BLaER1 (cell line): ENCODE results near the gene ANKRD13D.

ENCODE experiments used
- H3K27ac ChIP-seq: shearing (Covaris generic); formaldehyde crosslinking; 2 replicates; pipeline ENCODE4 v1.8.1; 2022
- H3K27me3 ChIP-seq: shearing (Covaris generic); formaldehyde crosslinking; 2 replicates; pipeline ENCODE4 v1.8.1; 2022
- H3K36me3 ChIP-seq: shearing (Covaris generic); formaldehyde crosslinking; 2 replicates; pipeline ENCODE4 v1.8.1; 2022
- H3K4me1 ChIP-seq: shearing (Covaris generic); formaldehyde crosslinking; 2 replicates; pipeline ENCODE4 v1.8.1; 2022
- H3K4me2 ChIP-seq: shearing (Covaris generic); formaldehyde crosslinking; 2 replicates; pipeline ENCODE4 v1.8.1; 2022
- H3K4me3 ChIP-seq: shearing (Covaris generic); formaldehyde crosslinking; 2 replicates; pipeline ENCODE4 v1.8.1; 2022
- H3K9ac ChIP-seq: shearing (Covaris generic); formaldehyde crosslinking; 2 replicates; pipeline ENCODE4 v1.8.1; 2022
- H3K9me3 ChIP-seq: shearing (Covaris generic); formaldehyde crosslinking; 2 replicates; pipeline ENCODE4 v1.8.1; 2022
- H4K20me1 ChIP-seq: shearing (Covaris generic); formaldehyde crosslinking; 2 replicates; pipeline ENCODE4 v1.8.1; 2022
- Cebpa-rat ChIP-seq: shearing (Covaris generic); IDR thresholded peaks from 2 replicates; pipeline ENCODE4 v1.8.1; 2022

ANKRD13D gene

GRCh38 chr11:67301951-67302516 is 12.9 kb downstream of the ANKRD13D start:
- peak overlapping the region; percentile 95 for H3K27ac ChIP-seq

GRCh38 chr11:67302571-67303131 is 13.5 kb downstream of the ANKRD13D start:
- H3K4me3 ChIP-seq = peak overlapping the region; percentile 79
- TF ChIP-seq Cebpa-rat = 0 out of 2 replicates have a peak, but pooled peaks have one; percentile 30
- peaks cover 70% of the 10 kb centered on the region for H3K36me3 ChIP-seq
- no peaks in the 10 kb centered on the region for H3K27me3 ChIP-seq
- H3K27ac ChIP-seq = peak overlapping the region; percentile 95
- peaks cover 55% of the 10 kb centered on the region for H3K4me1 ChIP-seq
- H3K9me3 ChIP-seq = no peaks in the 10 kb centered on the region
- peaks cover 35% of the 10 kb centered on the region for H4K20me1 ChIP-seq
- H3K9ac ChIP-seq = peak overlapping the region; percentile 91
- H3K4me2 ChIP-seq = peak overlapping the region; percentile 95

More at GRCh38 chr11:67301951-67302516, 12.9 kb downstream of the ANKRD13D start:
- peaks cover 55% of the 10 kb centered on the region for H3K4me1 ChIP-seq
- peaks cover 41% of the 10 kb centered on the region for H4K20me1 ChIP-seq
- peaks cover 70% of the 10 kb centered on the region for H3K36me3 ChIP-seq
- H3K4me2 ChIP-seq = peak overlapping the region; percentile 95
- no peak for TF ChIP-seq Cebpa-rat
- H3K27me3 ChIP-seq = no peaks in the 10 kb centered on the region
- H3K9me3 ChIP-seq = no peaks in the 10 kb centered on the region
- H3K9ac ChIP-seq = peak overlapping the region; percentile 91
- H3K4me3 ChIP-seq = peak overlapping the region; percentile 79

- H3K9me3 ChIP-seq = no peaks in the 10 kb centered on the region
- peak within 1 kb of the TSS; percentile 95 for H3K27ac ChIP-seq
- TF ChIP-seq Cebpa-rat = no peak
- no peaks in the 10 kb centered on the region for H3K27me3 ChIP-seq
- H3K4me3 ChIP-seq = peak within 1 kb of the TSS; percentile 79
- peaks cover 70% of the 10 kb centered on the region for H3K36me3 ChIP-seq
- peaks cover 28% of the 10 kb centered on the region for H4K20me1 ChIP-seq
- peak within 1 kb of the TSS; percentile 91 for H3K9ac ChIP-seq
- H3K4me2 ChIP-seq = peak within 1 kb of the TSS; percentile 95
- H3K4me1 ChIP-seq = peaks cover 55% of the 10 kb centered on the region
These were observed 14.2 kb downstream of the ANKRD13D start, which contains the start of gene SSH3 for GRCh38 chr11:67303132-67303834. Gene SSH3 (plus strand): TSS chr11:67303530. CDS start chr11:67303626, 96 bp downstream.

- Histone ChIP-seq H3K4me3 (peak overlapping the region; percentile 79), H4K20me1 (peaks cover 28% of the 10 kb centered on the region), H3K9ac (peak overlapping the region; percentile 91), H3K9me3 (no peaks in the 10 kb centered on the region), H3K27me3 (no peaks in the 10 kb centered on the region), H3K4me2 (peak overlapping the region; percentile 95), H3K27ac (peak overlapping the region; percentile 95), H3K4me1 (peaks cover 61% of the 10 kb centered on the region), H3K36me3 (peaks cover 70% of the 10 kb centered on the region)
- TF ChIP-seq Cebpa-rat = no peak
These were observed 14.8 kb downstream of the ANKRD13D start for GRCh38 chr11:67303835-67304411.

GRCh38 chr11:67304511-67305113 is 15.5 kb downstream of the ANKRD13D start:
- H3K4me2 ChIP-seq = peak overlapping the region; percentile 95
- H3K27me3 ChIP-seq = no peaks in the 10 kb centered on the region
- H3K27ac ChIP-seq = peak overlapping the region; percentile 95
- H3K36me3 ChIP-seq = peaks cover 70% of the 10 kb centered on the region
- peak overlapping the region; percentile 79 for H3K4me3 ChIP-seq
- no peaks in the 10 kb centered on the region for H3K9me3 ChIP-seq
- no peak for TF ChIP-seq Cebpa-rat
- peaks cover 68% of the 10 kb centered on the region for H3K4me1 ChIP-seq
- H4K20me1 ChIP-seq = peaks cover 27% of the 10 kb centered on the region
- peak overlapping the region; percentile 91 for H3K9ac ChIP-seq

GRCh38 chr11:67306769-67307544 is 17.9 kb downstream of the ANKRD13D start:
- Histone ChIP-seq H3K27ac (peak overlapping the region; percentile 22; the same call in 1 of the 2 replicates), H3K4me3 (no peak overlapping the region)
- no peak for TF ChIP-seq Cebpa-rat

GRCh38 chr11:67307545-67308001 is 18.5 kb downstream of the ANKRD13D start:
- Histone ChIP-seq H3K9ac (no peak overlapping the region), H3K9me3 (no peaks in the 10 kb centered on the region), H4K20me1 (no peaks in the 10 kb centered on the region; the same call in 1 of the 2 replicates), H3K4me3 (no peak overlapping the region), H3K4me1 (peaks cover 47% of the 10 kb centered on the region), H3K27me3 (no peaks in the 10 kb centered on the region), H3K27ac (peak overlapping the region; percentile 18; the same call in 1 of the 2 replicates), H3K36me3 (peaks cover 64% of the 10 kb centered on the region), H3K4me2 (no peak overlapping the region)
- TF ChIP-seq Cebpa-rat = no peak

More at GRCh38 chr11:67306769-67307544, 17.9 kb downstream of the ANKRD13D start:
- no peak overlapping the region for H3K9ac ChIP-seq
- no peaks in the 10 kb centered on the region for H3K27me3 ChIP-seq
- H3K9me3 ChIP-seq = no peaks in the 10 kb centered on the region
- no peak overlapping the region for H3K4me2 ChIP-seq
- H3K4me1 ChIP-seq = peaks cover 52% of the 10 kb centered on the region
- peaks cover 69% of the 10 kb centered on the region for H3K36me3 ChIP-seq
- H4K20me1 ChIP-seq = peaks cover 3% of the 10 kb centered on the region

GRCh38 chr11:67308031-67308866 is 19.1 kb downstream of the ANKRD13D start:
- H3K9ac ChIP-seq = no peak overlapping the region
- H3K4me3 ChIP-seq = no peak overlapping the region
- H3K9me3 ChIP-seq = no peaks in the 10 kb centered on the region
- no peaks in the 10 kb centered on the region for H3K27me3 ChIP-seq
- no peak for TF ChIP-seq Cebpa-rat
- peak overlapping the region; percentile 18; the same call in 1 of the 2 replicates for H3K27ac ChIP-seq
- H3K4me1 ChIP-seq = peaks cover 46% of the 10 kb centered on the region
- peaks cover 62% of the 10 kb centered on the region for H3K36me3 ChIP-seq
- no peaks in the 10 kb centered on the region for H4K20me1 ChIP-seq
- H3K4me2 ChIP-seq = no peak overlapping the region; the same call in 1 of the 2 replicates
